HG03175 (cell line): Measurements from ENCODE around the gene NOL7.

Experiments used
- ATAC-seq: cut with Tn5 transposase; IDR thresholded peaks from one replicate; pipeline ENCODE4 v1.9.1; 2021; ENCODE audit warnings: mild to moderate bottlenecking, moderate library complexity; ENCODE audit not compliant: unreplicated experiment

Gene NOL7

GRCh38 chr6:13649393-13649792 lies 34.3 kb downstream of the NOL7 start:
- ATAC-seq = no peak

- no peak for ATAC-seq
Observed at GRCh38 chr6:13653296-13653695, 38.2 kb downstream of the NOL7 start.

- no peak for ATAC-seq
Observed at GRCh38 chr6:13654496-13654895, 39.4 kb downstream of the NOL7 start.

GRCh38 chr6:13655700-13656099 lies 40.6 kb downstream of the NOL7 start:
- ATAC-seq = no peak

DNA sequence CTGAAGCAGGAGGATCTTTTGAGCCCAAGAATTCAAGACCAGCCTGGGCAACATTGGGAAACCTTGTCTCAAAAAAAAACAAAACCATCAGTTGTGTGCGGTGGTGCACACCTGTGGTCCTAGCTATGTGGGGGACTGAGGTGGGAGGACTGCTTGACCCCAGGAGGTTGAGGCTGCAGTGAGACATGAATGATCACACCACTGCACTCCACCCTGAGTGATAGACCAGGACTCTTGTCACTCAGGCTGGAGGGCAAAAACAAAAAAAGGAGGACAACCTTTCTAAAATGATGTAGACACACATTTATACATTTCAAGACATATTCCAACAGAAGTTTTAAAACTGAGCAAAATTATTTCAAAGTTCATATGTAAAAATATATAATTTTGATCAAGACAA lies 45.1 kb downstream of the NOL7 start:
- ATAC-seq = no peak

DNA sequence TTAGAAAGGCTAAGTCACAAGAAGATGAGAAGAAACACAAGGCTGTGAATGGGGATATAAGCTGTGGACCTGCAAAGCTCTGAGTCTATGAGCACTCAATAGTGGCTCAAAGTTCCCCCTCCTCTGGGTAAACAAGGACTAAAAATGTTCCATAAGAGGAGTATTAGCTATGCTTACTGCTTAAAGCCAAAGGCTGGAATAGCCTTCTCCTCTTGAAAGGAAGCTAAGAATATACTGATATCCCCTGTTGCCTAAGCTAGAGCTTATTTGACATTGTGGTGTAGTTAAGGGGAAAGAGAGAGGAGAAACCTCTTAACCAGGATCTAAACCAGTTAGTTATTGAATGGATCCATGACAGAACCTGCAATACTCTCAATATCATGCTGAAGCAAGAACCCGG lies 45.8 kb downstream of the NOL7 start:
- no peak for ATAC-seq

DNA sequence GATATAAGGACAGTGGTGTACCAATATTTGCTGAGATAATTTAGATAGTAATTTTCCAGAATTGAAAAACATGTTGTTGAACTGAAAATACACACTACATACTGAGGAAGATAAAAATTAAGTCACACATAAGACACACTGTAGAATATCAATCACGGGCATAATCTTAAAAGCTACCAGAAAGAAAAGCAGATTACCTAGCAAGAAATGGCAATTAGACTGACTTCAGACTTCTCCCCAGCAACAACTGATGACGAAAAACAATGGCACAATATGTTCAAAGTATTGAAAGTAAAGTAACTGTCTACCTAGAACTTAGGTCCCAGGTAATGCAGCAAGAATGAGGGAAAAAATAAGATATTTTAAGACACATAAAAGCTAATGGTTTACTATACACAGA lies 46.5 kb downstream of the NOL7 start:
- no peak for ATAC-seq

DNA sequence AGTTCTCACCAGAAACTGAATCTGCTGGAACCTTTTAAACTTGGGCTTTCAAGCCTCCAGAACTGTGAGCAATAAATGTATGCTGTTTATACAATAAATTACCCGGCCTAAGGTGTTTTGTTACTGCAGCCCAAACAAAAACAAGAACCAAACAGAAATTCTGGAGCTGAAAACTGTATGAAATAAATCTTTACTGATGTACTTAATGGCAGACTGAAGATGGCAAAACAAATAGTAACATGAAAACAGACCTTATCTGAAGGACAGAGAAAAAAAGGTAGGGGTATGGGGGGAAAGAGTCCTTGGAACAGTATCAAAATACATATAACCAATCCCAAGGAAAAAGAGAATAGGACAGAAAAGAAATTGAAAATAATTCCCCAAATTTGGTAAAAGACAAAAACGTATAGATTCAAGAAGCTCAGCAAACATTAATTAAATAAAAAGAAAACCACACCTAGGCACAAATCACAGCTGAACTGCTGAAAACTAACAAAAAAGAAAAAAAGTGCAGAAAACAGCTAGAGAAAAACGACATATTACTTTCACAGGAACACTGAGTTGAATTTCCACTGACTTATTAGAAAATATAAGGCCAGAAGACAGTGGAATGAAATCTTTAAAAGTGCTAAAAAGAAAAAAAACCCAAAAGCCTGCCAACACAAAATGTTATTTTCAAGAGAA lies 47.7 kb downstream of the NOL7 start:
- ATAC-seq = no peak

DNA sequence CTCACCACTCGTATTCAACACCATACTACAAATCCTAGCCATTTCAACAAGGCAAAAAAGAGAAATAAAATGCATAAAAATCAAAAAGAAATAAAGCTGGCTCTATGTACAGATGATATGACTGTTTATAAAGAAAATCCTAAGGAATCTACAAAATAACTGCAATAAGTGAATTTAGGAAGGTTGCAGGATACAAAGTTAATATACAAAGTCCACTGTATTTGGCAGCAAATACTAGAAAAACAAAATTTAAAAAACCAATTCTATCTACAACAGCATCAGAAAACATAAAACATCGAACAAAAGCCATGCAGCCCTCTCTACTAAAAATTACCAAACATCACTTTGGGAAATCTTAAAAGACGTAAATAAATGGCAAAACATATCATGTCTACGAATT lies 48.9 kb downstream of the NOL7 start:
- no peak for ATAC-seq

DNA sequence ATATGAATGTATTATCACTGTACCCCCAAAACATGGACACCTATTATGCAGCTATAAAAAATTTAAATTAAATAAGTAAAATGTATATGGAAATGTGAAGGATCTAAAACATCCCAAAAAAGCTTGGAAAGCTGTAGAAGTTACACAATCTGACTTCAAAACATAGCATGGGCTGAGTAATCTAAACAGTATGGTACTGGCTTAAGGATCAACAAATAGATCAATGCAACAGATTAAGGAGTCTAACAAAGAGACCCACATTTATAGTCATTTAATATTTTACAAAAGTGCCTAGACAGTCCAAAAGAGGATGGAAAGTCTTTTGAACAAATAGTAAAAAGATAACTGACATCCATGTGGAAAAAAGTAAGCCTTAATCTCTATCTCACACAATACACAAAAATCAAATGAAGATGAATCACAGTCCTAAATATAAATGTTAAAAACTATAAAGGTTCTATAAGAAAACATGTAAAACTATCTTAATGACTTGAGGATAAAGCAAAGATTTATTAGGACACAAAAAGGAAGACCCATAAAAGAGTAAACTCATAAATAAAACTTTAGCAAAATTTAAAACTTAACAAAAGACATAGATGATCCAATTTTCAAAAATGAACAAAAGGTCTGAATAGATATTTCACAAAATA lies 49.7 kb downstream of the NOL7 start:
- no peak for ATAC-seq

GRCh38 chr6:13666194-13667105 lies 51.3 kb downstream of the NOL7 start:
- no peak for ATAC-seq

- ATAC-seq = no peak
Observed at GRCh38 chr6:13667655-13668054, 52.5 kb downstream of the NOL7 start.

- ATAC-seq = no peak
Observed at GRCh38 chr6:13668291-13668928, 53.3 kb downstream of the NOL7 start.

- ATAC-seq = no peak
Observed at GRCh38 chr6:13669476-13669875, 54.3 kb downstream of the NOL7 start.
